OCI-LY1 (cell line): ENCODE data around the gene NR6A1.

Experiments used
- CTCF ChIP-seq: fragments of 200-600 bp; sonication (generic), shearing (Covaris generic); IDR thresholded peaks from 2 replicates; pipeline ENCODE4 v1.5.1; 2017; ENCODE audit warnings: mild to moderate bottlenecking, antibody characterized with exemption, low read length, moderate library complexity, mixed read lengths
- EZH2 ChIP-seq: fragments of 200-600 bp; sonication (generic), shearing (Covaris generic); IDR thresholded peaks from 2 replicates; pipeline ENCODE4 v1.8.0; 2017; ENCODE audit warnings: borderline replicate concordance, mixed run types, mild to moderate bottlenecking, antibody characterized with exemption, low read length, moderate library complexity, mixed read lengths

GRCh38 chr9:124698265-124698664, 72.8 kb downstream of the NR6A1 start:
- TF ChIP-seq CTCF: no peak
- TF ChIP-seq EZH2: no peak
